ENCODE data around the gene INVS.

INVS gene

DNA sequence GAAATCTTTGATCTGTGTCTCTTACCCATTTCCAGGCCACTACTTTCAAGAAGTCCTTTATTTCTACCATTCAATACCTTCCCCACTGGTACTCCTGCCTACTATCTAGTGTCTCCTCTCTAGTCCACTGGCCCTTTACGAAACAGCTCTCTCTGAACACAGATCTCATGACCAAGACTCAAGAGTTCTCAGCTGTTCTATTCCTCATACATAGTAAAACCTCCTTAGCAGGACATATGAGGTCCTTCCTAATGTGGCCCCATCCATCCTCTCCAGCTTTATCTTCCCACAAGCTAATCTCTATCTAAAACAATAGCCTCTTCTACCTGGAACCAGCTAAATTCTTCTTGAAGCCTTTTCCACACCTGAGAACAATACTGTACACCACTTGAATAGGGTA, 251.1 kb downstream of the INVS start:
- no peak for DNase-seq
